GM18870 (cell line): ENCODE measurements around the gene RAD9A.
"Not testable (repeated sequence)": the region's sequence is repeated elsewhere in the genome, so short reads cannot be mapped to it uniquely, and the experiment has no call there.

Experiments
- ATAC-seq: cut with Tn5 transposase; IDR thresholded peaks from one replicate; pipeline ENCODE4 v1.9.1; 2021; ENCODE audit warnings: moderate library complexity; ENCODE audit not compliant: unreplicated experiment

The RAD9A gene

DNA sequence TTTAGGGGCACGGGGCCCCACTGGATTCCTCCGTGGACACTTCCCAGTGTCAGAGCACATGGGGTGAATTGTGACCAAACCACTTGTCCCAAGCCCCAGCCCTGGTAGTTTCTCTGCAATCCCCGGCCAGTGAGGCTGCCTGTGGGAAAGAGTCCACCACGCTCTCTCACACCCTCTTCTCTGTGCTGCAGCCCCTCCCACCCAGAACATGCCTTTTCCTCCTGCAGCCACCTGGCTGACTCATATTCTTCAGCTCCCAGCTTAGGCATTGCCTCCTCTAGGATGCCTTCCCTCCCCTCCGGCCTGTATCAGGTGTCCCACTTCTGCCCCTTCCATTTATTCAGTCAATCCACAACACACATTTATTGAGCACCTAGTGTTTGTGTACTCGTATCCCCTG lies 31.1 kb downstream of the RAD9A start:
- ATAC-seq = no peak

DNA sequence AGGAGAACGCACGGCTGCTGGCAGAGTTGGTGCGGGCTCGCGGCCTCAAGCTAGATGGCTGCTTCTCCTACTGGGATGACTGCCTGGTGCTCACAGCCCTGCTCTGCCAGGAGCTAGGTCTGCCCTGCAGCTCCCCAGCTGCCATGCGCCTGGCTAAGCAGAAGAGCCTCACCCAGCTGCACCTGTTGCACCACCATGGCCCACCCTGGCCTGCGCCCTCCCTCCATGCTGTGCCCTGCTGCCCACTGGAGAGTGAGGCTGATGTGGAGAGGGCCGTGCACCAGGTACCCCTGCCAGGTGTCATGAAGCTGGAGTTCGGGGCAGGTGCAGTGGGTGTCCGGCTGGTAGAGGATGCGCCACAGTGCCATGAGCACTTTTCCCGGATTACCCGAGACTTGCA lies 31.7 kb downstream of the RAD9A start:
- ATAC-seq = no peak

DNA sequence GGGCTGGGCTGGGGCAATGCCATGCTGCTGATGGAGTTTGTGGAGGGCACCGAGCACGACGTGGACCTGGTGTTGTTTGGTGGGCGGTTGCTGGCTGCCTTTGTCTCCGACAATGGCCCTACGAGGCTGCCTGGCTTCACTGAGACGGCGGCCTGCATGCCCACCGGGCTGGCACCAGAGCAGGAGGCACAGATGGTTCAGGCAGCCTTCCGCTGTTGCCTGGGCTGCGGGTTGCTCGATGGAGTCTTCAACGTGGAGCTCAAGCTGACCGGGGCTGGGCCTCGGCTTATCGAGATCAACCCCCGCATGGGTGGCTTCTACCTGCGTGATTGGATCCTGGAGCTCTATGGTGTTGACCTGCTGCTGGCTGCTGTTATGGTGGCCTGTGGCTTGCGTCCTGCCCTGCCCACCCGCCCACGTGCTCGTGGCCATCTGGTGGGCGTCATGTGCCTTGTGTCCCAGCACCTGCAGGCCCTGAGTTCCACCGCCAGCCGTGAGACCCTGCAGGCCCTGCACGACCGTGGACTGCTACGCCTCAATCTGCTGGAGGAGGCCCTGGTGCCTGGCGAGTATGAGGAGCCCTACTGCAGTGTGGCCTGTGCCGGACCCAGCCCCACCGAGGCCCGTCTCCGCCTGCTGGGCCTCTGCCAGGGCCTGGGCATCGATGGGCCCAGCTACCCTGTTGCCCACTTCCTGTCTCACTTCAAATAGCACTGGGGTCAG lies 32.3 kb downstream of the RAD9A start:
- ATAC-seq = no peak

DNA sequence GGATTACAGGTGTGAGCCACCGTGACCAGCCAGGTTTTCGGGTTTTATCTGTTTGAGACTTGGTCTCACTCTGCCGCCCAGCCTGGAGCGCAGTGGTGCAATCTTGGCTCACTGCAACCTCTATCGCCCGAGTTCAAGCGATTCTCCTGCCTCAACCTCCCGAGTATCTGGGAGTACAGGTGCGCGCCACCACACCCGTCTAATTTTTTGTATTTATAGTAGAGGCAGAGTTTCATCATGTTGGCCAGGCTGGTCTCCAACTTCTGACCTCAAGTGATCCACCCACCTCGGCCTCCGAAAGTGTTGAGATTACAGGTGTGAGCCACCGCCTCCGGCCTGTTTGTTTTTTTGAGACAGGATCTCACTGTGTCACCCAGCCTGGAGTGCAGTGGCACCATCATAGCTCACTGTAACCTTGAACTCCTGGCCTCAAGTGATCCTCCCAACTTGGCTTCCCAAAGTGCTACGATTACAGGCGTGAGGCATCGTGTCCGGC lies 35.6 kb downstream of the RAD9A start:
- not testable (repeated sequence) for ATAC-seq

GRCh38 chr11:67428052-67429001 lies 36.5 kb downstream of the RAD9A start, which contains the start of gene RPS6KB2:
RPS6KB2 (plus strand) TSS chr11:67428494; CDS start chr11:67428546, 52 bp downstream.
- peak; percentile 73 for ATAC-seq

DNA sequence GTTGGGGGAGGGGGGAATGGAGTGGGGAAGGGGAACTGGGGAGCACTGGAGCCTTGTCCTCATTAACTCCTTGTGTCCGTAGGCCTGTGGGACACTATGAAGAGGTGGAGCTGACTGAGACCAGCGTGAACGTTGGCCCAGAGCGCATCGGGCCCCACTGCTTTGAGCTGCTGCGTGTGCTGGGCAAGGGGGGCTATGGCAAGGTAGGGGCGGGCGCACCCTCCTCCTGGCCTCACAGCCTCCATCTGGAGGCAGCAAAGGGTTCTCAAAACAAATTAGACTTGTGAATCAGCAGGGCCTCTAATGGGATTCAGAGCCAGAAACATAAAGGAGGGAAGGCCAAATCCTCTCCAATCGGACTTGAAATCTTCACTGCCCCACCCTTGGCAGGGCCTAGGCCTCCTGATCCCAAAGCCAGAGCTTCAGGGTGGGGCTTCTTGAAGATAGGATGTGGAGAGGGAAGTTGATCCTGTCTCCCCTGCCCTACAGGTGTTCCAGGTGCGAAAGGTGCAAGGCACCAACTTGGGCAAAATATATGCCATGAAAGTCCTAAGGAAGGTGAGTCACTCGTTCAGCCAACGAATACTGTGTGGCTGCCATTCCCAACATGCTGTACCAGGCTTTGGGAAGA lies 37.4 kb downstream of the RAD9A start:
- no peak for ATAC-seq

- no peak for ATAC-seq
Observed at GRCh38 chr11:67429722-67430121, 37.9 kb downstream of the RAD9A start.

- ATAC-seq = no peak
Observed at GRCh38 chr11:67431346-67432249, 39.8 kb downstream of the RAD9A start.

DNA sequence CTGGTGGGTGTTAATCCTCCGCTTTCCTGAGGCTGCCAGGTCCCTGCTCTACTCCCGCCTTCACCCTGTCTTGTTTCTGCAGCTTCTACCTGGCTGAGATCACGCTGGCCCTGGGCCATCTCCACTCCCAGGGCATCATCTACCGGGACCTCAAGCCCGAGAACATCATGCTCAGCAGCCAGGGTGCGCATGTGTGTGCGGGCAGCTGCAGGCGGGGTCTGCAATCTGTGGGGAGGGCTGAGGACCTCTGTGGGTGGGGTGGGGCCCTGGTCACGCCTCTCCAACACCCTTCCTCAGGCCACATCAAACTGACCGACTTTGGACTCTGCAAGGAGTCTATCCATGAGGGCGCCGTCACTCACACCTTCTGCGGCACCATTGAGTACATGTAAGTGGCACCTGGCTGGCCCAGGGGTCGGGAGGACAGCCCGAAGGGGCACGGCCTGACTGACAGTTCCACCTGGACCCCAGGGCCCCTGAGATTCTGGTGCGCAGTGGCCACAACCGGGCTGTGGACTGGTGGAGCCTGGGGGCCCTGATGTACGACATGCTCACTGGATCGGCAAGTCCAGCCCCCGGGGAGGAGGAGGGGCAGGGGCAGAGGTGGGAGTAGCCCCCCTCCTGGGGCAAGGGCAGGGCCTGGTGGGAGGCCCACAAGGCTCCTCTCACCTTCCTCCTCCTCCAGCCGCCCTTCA lies 41.0 kb downstream of the RAD9A start:
- ATAC-seq = no peak

DNA sequence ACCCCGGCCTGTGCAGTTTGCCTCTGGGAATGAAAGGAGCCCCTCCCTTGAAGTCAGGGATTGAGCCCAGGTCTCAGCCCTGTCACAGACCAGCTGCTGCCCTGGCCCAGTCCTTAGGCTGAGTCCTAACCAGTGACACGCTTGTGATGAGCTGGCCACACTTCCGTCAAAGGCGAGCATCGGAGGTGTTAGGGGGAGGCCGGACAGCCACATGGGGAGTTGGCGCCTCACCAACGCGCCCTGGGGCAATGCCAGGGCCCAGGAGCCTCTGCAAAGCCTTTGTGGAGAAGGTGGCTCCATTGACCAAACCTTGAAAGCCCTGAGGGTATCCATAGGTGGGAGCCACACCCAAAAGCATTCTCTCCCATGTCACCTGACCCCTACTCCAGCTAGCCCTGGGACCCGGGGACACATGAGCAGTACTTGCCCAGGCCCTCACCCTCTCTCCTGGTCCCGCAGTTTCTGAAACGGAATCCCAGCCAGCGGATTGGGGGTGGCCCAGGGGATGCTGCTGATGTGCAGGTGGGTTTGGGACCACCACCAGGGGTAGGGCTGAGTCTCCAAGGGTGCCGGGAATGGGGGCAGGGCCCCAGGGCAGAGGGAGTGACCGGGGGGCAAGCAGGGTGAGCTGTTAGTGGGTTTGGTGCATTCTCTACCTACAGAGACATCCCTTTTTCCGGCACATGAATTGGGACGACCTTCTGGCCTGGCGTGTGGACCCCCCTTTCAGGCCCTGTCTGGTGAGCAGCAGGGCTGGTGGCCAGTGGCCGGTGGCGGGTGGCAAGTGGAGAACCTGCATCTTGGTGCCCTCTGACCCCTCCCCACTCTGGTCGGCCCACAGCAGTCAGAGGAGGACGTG lies 42.0 kb downstream of the RAD9A start:
- ATAC-seq = no peak

GRCh38 chr11:67434395-67434881 lies 42.7 kb downstream of the RAD9A start:
- no peak for ATAC-seq

DNA sequence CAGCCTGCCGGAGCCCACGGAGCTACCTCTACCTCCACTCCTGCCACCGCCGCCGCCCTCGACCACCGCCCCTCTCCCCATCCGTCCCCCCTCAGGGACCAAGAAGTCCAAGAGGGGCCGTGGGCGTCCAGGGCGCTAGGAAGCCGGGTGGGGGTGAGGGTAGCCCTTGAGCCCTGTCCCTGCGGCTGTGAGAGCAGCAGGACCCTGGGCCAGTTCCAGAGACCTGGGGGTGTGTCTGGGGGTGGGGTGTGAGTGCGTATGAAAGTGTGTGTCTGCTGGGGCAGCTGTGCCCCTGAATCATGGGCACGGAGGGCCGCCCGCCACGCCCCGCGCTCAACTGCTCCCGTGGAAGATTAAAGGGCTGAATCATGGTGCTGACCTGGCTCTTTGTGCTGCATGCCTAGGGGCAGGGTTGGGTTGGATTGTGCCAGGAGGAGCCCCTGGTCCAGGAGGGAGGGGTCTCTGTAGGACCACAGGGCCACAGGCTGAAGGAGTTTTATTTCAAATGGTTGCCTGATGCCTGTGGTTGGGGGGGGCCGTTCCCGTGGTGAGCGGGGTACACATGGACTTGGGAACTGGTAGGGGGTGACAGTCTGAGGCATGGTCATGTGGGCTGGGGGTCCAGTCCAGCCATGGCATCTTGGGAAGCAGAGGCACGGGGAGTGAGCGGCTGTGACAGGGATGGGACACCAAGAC lies 43.4 kb downstream of the RAD9A start:
- ATAC-seq = no peak

GRCh38 chr11:67435727-67436458 lies 44.1 kb downstream of the RAD9A start:
- ATAC-seq = no peak

DNA sequence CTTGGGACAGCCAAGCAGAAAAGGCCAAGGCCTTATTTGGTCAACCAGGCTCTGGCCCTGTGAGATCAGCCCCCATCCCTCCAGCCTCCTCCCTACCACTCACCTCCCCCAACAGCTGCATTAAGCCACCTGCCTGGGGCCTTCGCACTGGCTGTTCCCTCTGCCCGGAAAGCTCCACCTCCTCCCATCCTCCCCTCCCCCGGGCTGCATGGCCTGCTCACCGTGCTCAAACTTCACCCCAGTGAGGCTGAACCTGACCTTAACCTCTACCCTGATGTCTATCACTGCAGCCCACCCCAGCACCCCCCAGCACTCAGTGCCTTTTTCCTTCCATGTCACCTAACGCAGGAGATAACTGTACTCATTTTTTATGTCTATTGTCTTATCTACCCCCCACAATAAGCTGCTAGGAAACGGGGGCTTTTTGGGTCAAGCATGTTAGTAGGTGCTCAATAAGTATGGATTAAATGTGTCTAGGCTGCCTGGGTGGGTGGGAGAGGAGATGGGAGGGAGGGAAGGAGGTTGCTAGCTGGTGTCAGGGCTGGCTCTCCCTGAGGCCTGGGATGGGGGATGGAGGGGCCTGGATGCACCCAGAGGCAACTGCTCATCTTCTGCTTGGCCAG lies 44.8 kb downstream of the RAD9A start:
- no peak for ATAC-seq

GRCh38 chr11:67437082-67437808 lies 45.5 kb downstream of the RAD9A start, which contains the start of gene PTPRCAP:
PTPRCAP (minus strand) TSS chr11:67437682; CDS start chr11:67437619, 63 bp downstream.
- ATAC-seq = no peak

GRCh38 chr11:67437809-67438157 lies 46.0 kb downstream of the RAD9A start:
- ATAC-seq = no peak
